Measurements from ENCODE around the gene MAB21L4. TPM values are rescaled to one million over a fixed set of nuclear protein-coding genes. Genes with fewer than 3 reads are reported as not detected.

Gene MAB21L4
- total RNA-seq, 2 experiments from 2014 or later = not detected

DNA sequence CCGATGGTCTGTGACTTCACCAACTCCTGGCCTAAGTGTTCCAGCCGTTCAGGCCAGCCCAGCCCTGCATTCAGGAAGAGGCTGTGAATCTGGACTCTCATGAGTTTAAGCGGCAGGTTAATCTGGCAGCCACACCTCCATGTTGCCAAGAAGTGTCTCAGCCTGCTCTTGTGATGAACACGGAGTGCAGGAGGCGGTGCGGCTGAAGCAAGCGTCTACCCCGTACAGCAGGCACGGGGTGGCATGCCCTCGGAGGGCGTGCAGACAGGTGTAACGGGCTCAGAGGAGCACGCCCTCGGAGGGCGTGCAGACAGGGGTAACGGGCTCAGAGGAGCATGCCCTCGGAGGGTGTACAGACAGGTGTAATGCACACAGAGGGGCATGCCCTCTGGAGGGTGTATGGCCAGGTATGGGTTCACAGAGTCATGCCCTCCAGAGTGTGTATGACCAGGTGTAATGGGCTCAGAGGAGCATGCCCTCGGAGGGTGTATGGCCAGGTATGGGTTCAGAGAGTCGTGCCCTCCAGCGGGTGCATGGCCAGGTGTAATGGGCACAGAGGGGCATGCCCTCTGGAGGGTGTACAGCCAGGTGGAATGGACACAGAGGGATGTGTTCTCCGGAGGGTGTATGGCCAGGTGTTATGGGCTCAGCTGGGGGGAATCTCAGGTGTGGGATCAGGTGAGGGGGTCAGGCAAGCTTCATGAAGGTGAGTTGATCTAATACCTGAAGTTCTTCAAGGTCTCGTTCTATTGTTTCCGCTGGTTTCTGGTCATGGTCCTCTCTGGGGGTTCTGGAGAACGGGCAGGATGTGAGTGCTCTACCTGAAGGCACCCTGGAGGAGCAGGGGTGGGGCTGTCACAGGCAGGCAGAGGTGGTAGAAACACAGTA is 32.8 kb upstream of the MAB21L4 start:
- ChIA-PET CTCF (no interaction called here), POLR2A (no interaction called here)
- Mint-ChIP-seq H3K4me1 (ENCODE audit: low read depth) (no peaks in the 10 kb centered on the region), H3K27ac (no peak overlapping the region), H3K9me3 (no peaks in the 10 kb centered on the region), H3K36me3 (ENCODE audit: low read depth) (no peaks in the 10 kb centered on the region), H3K4me3 (no peak overlapping the region), H3K27me3 (peaks cover 4% of the 10 kb centered on the region)
- intact Hi-C loops (cut with micrococcal nuclease) = no loop called here
- no peak for DNase-seq
- ATAC-seq = no peak
- TF ChIP-seq, protein P1, sequence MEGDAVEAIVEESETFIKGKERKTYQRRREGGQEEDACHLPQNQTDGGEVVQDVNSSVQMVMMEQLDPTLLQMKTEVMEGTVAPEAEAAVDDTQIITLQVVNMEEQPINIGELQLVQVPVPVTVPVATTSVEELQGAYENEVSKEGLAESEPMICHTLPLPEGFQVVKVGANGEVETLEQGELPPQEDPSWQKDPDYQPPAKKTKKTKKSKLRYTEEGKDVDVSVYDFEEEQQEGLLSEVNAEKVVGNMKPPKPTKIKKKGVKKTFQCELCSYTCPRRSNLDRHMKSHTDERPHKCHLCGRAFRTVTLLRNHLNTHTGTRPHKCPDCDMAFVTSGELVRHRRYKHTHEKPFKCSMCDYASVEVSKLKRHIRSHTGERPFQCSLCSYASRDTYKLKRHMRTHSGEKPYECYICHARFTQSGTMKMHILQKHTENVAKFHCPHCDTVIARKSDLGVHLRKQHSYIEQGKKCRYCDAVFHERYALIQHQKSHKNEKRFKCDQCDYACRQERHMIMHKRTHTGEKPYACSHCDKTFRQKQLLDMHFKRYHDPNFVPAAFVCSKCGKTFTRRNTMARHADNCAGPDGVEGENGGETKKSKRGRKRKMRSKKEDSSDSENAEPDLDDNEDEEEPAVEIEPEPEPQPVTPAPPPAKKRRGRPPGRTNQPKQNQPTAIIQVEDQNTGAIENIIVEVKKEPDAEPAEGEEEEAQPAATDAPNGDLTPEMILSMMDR (IDR thresholded peaks at IDR 0.05) = no peak

DNA sequence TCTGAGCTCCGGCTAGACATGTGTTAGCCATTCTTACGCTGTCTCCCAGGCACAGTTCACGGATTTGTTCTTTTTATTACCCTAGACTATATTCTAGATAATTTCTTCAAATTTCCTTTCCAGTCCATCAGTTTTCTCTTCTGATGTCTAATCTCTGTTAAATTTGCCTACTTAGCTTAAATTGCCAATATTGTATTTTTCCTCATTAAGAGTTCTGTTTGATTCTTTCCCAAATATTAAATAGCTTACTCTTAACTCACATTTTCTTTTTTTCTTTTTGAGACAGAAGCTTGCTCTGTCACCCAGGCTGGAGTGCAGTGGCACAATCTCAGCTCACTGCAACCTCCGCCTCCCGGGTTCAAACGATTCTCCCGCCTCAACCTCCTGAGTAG is 31.4 kb upstream of the MAB21L4 start:
- Mint-ChIP-seq H3K27ac (no peak overlapping the region), H3K4me3 (no peak overlapping the region), H3K27me3 (peaks cover 4% of the 10 kb centered on the region), H3K36me3 (ENCODE audit: low read depth) (no peaks in the 10 kb centered on the region), H3K9me3 (no peaks in the 10 kb centered on the region), H3K4me1 (ENCODE audit: low read depth) (no peaks in the 10 kb centered on the region)
- DNase-seq = no peak
- no peak for ATAC-seq
- ChIA-PET POLR2A (no interaction called here), CTCF (no interaction called here)
- intact Hi-C loops (cut with micrococcal nuclease) = no loop called here
- TF ChIP-seq, protein P1 (IDR thresholded peaks at IDR 0.05) = no peak

DNA sequence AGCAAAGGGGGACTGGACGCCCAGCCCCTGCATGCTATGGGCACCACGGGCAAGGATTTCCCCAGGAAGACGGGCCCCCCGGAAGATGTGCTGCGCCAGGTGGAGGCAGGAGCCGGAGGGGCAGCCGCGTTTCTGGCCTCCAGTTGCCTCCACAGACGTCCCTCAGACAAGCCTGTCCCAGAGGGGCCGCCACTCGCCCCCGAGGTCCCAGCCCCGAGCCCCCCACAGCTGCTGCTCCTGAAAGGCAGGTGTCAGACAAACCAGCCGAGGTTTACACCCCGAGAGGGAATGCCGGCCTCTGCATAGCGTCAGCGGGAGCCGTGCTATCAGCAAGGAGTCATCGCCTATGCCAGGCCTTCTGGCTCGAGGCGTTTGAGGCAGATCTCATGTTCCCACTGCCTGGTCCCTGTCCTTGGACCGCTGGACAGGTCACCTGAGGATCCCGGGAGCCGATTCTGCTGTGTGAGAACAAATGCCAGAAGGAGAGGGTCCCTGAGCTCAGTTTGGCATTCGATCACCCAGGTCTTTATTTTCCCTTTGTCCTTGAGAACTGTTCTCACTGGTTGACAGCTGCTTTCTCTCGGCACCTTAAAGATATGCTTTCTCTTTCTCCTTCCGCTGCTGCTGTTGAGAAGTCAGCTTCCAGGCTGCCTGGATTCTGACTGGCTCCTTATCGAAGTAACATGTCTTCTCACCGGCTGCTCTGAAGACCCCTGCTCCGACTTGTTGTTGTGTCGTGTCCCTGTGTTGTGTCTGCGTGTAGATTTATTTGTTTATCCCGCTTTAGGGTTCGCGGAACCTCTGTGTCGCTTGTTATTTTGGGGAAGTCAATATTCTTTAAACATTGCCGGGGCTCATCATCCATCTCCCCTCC is 30.8 kb upstream of the MAB21L4 start:
- CTCF ChIA-PET = no interaction called here
- no peak overlapping the region for H3K27ac Mint-ChIP-seq
- no peaks in the 10 kb centered on the region for H3K9me3 Mint-ChIP-seq

DNA sequence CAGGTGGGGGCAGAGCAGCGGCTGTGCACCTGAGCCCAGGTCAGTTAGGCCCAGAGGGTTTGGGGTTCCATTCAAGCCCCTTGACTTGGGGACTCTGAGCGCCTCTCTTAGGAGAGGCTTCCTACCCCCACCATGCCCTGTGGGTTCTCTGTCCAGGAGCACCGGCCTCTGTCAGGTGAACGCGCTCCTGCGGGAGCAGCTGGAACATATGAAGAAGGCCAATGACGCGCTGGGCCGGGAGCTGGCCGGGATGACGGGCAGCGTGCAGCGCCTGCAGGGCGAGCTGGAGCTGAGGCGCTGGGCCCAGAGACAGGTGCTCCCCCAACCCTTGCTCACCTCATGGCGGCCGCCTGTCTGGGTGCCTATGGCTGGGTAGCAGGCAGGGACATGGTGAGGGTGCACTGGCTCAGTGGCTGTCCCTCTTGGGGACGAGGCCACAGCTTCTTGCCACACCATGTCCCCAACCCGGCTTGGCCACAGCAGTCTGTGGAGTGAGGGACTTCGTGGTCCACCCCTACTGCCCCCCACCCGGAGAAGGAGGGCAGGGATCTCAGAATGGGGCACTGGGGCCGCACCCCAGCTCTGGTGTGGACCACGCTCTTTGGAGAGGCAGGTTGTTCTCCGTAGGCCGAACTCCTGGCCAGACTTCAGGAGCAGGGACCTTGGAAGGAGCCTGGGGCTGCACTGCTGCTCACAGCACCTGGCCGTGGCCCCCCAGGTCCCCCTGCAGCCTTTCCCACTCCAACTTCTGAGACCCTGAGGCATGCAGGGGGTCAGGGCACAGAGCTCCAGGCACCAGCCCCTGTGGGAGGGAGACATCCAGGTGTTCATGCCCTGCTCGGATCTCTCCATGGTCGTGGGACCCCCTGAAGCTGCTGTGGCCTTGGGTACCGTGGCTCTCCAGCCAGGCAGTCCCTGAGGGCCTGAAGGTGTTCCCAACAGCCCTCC is 29.9 kb upstream of the MAB21L4 start:
- POLR2A ChIA-PET = no interaction called here
- Mint-ChIP-seq H3K9me3 (no peaks in the 10 kb centered on the region), H3K27me3 (peaks cover 4% of the 10 kb centered on the region), H3K4me3 (no peak overlapping the region), H3K36me3 (ENCODE audit: low read depth) (no peaks in the 10 kb centered on the region), H3K27ac (no peak overlapping the region), H3K4me1 (ENCODE audit: low read depth) (no peaks in the 10 kb centered on the region)
- CTCF ChIA-PET = no interaction called here
- ATAC-seq (no peak), DNase-seq (no peak)
- TF ChIP-seq, protein P1 (IDR thresholded peaks at IDR 0.05) = no peak
- intact Hi-C loops (cut with micrococcal nuclease) = no loop called here

More for the DNA sequence above, 30.8 kb upstream of the MAB21L4 start:
- Mint-ChIP-seq H3K27me3 (peaks cover 4% of the 10 kb centered on the region), H3K36me3 (ENCODE audit: low read depth) (no peaks in the 10 kb centered on the region), H3K4me3 (no peak overlapping the region), H3K4me1 (ENCODE audit: low read depth) (no peaks in the 10 kb centered on the region)
- POLR2A ChIA-PET = no interaction called here
- no peak for ATAC-seq
- intact Hi-C loops (cut with micrococcal nuclease) = no loop called here
- no peak for DNase-seq
- TF ChIP-seq, protein P1 (IDR thresholded peaks at IDR 0.05) = no peak
